GM12878 (cell line): ENCODE measurements around the gene NLGN1.

Source experiments
- ASH2L ChIP-seq: fragments of 300-600, 200-600 bp; sonication (generic); IDR thresholded peaks from 2 replicates; pipeline ENCODE4 v1.6.1; 2017; ENCODE audit warnings: low read depth, mild to moderate bottlenecking, borderline replicate concordance
- BHLHE40 ChIP-seq, 2 experiments: fragments of 450-650 bp in 1 of 2; IDR thresholded peaks; 2 replicates each; pipeline ENCODE4 v1.6.1; 2011 to 2017; ENCODE audit warnings: low read depth in 2 of 2, borderline replicate concordance in 1 of 2, improper control_type of control experiment in 1 of 2, low read length in 1 of 2, mild to moderate bottlenecking in 1 of 2
- CBFB ChIP-seq: IDR thresholded peaks from 2 replicates; pipeline ENCODE4 v1.6.1; 2016; ENCODE audit warnings: antibody characterized with exemption, low read depth
- CHD1 ChIP-seq: IDR thresholded peaks from 2 replicates; pipeline ENCODE4 v1.6.1; 2012; ENCODE audit warnings: low read depth, low read length, improper control_type of control experiment
- CTCF ChIP-seq, 3 experiments: IDR thresholded peaks in 2 of 3; conservative IDR thresholded peaks in 1 of 3; 2 replicates each; pipeline ENCODE4 v1.5.1; 2011; ENCODE audit warnings: low read depth in 3 of 3, low read length in 3 of 3, mild to moderate bottlenecking in 3 of 3, control low read depth in 2 of 3, moderate library complexity in 2 of 3, inconsistent platforms in 1 of 3, mixed read lengths in 1 of 3; ENCODE audit not compliant: control insufficient read depth in 2 of 3, insufficient read depth in 1 of 3; ENCODE audit errors: extremely low read depth in 1 of 3
- RELA ChIP-seq: fragments of 450-650 bp; IDR thresholded peaks from 2 replicates; pipeline ENCODE4 v1.8.0; 2014; ENCODE audit warnings: borderline replicate concordance; ENCODE audit not compliant: partially characterized antibody
- SP1 ChIP-seq: IDR thresholded peaks from one replicate; pipeline ENCODE4 v1.6.1; 2011; ENCODE audit warnings: low read depth, low read length
- TAF1 ChIP-seq: IDR thresholded peaks from 2 replicates; pipeline ENCODE4 v1.6.1; 2011; ENCODE audit warnings: mild to moderate bottlenecking, low read depth, low read length, borderline replicate concordance
- TCF12 ChIP-seq: IDR thresholded peaks from 2 replicates; pipeline ENCODE4 v1.6.1; 2011; ENCODE audit warnings: low read depth, mild to moderate bottlenecking, low read length

- no peak for TF ChIP-seq CTCF (IDR thresholded peaks at IDR 0.05 in 2 of 3, conservative IDR thresholded peaks at IDR 0.05 in 1 of 3; ENCODE audit: control insufficient read depth in 2 of 3, extremely low read depth in 1 of 3, insufficient read depth in 1 of 3, low read depth in 3 of 3, low read length in 3 of 3)
- no peak for TF ChIP-seq ASH2L
- TF ChIP-seq CHD1, result no peak
- TF ChIP-seq CBFB, result no peak
- no peak for TF ChIP-seq TCF12
- no peak for TF ChIP-seq BHLHE40 (IDR thresholded peaks at IDR 0.05; ENCODE audit: borderline replicate concordance in 1 of 2, low read depth in 2 of 2, low read length in 1 of 2)
- TF ChIP-seq SP1, result no peak
- no peak for TF ChIP-seq RELA
- TF ChIP-seq TAF1, result no peak
These were observed 473.4 kb downstream of the NLGN1 start for GRCh38 chr3:173870976-173871375.
